Measurements from ENCODE around the gene PLA2G6. TPM values are rescaled to one million over a fixed set of nuclear protein-coding genes. Genes with fewer than 3 reads are reported as not detected.

The PLA2G6 gene
- total RNA-seq, 1 donor from 2014 or later: 16.3 TPM

DNA sequence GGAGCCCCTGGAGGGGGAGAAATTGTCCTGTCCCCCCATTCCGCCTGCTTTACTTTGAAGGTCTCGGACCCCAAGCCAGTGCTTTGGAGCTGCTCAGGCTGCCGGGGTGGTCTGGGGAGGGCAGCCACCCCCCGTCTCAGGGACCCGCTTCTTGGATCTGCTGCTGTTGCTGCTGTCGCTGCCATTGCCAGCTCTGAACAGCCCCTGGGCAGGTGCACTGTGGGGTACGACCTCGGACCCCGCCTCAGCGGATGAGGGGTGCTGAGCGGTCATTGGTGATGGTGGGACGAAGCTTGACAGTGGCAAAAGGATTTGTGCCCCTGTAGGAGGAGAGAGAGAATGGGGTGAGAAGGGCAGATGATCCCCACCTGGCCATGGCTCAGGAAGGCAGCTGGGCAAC lies 96.6 kb downstream of the PLA2G6 start:
- H3K36me3 Mint-ChIP-seq (ENCODE audit: low read depth): peaks cover 3% of the 10 kb centered on the region
- H3K27ac Mint-ChIP-seq (ENCODE audit: unreplicated experiment): no peak overlapping the region
- H3K27me3 Mint-ChIP-seq (ENCODE audit: low read depth): no peaks in the 10 kb centered on the region
- H3K4me3 Mint-ChIP-seq (ENCODE audit: unreplicated experiment): no peak overlapping the region
- no peaks in the 10 kb centered on the region for H3K9me3 Mint-ChIP-seq (ENCODE audit: low read depth)
- TF ChIP-seq, protein P1, sequence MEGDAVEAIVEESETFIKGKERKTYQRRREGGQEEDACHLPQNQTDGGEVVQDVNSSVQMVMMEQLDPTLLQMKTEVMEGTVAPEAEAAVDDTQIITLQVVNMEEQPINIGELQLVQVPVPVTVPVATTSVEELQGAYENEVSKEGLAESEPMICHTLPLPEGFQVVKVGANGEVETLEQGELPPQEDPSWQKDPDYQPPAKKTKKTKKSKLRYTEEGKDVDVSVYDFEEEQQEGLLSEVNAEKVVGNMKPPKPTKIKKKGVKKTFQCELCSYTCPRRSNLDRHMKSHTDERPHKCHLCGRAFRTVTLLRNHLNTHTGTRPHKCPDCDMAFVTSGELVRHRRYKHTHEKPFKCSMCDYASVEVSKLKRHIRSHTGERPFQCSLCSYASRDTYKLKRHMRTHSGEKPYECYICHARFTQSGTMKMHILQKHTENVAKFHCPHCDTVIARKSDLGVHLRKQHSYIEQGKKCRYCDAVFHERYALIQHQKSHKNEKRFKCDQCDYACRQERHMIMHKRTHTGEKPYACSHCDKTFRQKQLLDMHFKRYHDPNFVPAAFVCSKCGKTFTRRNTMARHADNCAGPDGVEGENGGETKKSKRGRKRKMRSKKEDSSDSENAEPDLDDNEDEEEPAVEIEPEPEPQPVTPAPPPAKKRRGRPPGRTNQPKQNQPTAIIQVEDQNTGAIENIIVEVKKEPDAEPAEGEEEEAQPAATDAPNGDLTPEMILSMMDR (IDR thresholded peaks at IDR 0.05): no peak
- DNase-seq (ENCODE audit: low spot score): peak; percentile 75
- H3K4me1 Mint-ChIP-seq (ENCODE audit: low read depth): no peaks in the 10 kb centered on the region

DNA sequence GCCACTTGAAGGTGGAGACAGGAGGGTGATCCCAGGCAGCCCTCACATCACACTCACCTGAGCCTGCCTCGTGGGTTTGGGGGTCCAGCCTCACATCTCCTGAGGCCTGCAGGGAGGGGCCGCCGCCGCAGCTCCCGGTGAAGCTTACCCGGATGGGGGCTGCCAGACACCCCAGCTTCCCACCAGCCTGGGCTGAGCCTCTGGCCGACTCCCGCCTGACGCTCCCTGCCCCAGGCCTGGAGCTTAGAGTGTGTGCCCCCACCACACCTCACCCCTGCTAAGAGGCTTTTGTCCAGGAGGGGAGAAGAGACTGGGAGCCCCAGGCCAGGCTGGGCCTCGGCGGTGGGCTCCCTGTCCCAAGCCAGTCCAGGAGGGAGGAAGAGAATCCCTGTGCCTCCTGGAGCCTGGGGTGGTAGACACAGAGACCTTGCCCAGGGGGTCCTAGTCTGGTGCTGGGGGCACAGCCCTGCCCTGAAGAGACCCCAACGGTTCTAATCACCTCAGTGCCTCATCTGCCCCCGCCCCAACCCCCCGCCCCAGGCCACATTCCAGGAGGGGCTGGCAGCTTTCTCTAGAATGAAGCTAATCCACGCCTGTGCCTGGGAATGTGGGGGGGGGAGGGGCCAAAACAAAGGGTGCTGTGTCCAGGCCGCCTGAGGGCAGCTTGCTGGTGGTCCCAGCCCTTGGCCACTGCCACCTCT lies 97.5 kb downstream of the PLA2G6 start, which contains the start of gene SLC16A8:
Gene SLC16A8 (minus strand): TSS at position 254 of the 701 bp plus-strand sequence. CDS start 1,311 bp downstream, outside the sequence.
- H3K36me3 Mint-ChIP-seq (ENCODE audit: low read depth): peaks cover 3% of the 10 kb centered on the region
- H3K4me1 Mint-ChIP-seq (ENCODE audit: low read depth): no peaks in the 10 kb centered on the region
- H3K27ac Mint-ChIP-seq (ENCODE audit: unreplicated experiment): no peak within 1 kb of the TSS
- TF ChIP-seq, protein P1 (IDR thresholded peaks at IDR 0.05): no peak
- no peak within 1 kb of the TSS for H3K4me3 Mint-ChIP-seq (ENCODE audit: unreplicated experiment)
- H3K27me3 Mint-ChIP-seq (ENCODE audit: low read depth): no peaks in the 10 kb centered on the region
- DNase-seq (ENCODE audit: low spot score): peak; percentile 71
- H3K9me3 Mint-ChIP-seq (ENCODE audit: low read depth): no peaks in the 10 kb centered on the region

DNA sequence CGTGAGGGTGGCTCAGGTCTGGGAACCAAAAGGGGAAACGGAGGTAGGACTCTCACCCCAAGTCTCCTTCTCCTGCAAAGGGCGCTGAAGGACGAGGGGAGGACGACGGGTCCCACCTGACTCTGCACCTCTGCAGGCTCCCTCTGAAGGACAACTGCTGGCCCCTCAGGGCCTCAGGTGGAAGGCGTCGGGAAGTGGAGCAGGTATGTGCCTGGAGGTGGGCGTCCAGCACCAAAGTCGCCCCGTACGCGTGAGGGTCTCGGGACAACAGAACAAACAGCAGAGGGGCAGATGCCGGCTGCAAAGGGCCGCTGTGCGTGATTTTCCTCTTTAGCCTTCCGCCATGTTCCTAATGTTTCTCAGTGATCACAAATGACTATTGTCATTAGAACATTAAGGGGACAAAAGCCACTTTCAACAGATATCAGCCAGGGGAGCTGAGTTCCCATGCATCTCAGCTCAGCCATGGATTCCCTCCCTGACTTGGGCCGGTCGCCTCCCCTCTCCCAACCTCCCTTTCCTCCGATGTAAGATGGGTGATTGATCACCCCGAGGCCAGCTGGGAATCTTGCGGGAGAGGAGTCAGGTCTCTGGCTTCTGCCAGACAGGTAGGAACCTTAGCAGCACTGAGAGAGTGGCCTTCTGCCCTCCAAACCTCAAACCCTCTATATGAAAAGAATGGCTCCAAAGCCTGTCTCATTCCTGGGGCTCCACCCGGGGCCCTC lies 98.5 kb downstream of the PLA2G6 start:
- H3K9me3 Mint-ChIP-seq (ENCODE audit: low read depth): no peaks in the 10 kb centered on the region
- no peak overlapping the region for H3K27ac Mint-ChIP-seq (ENCODE audit: unreplicated experiment)
- H3K36me3 Mint-ChIP-seq (ENCODE audit: low read depth): peaks cover 3% of the 10 kb centered on the region
- no peaks in the 10 kb centered on the region for H3K4me1 Mint-ChIP-seq (ENCODE audit: low read depth)
- DNase-seq (ENCODE audit: low spot score): peak; percentile 83
- no peak overlapping the region for H3K4me3 Mint-ChIP-seq (ENCODE audit: unreplicated experiment)
- TF ChIP-seq, protein P1 (IDR thresholded peaks at IDR 0.05): no peak
- no peaks in the 10 kb centered on the region for H3K27me3 Mint-ChIP-seq (ENCODE audit: low read depth)

DNA sequence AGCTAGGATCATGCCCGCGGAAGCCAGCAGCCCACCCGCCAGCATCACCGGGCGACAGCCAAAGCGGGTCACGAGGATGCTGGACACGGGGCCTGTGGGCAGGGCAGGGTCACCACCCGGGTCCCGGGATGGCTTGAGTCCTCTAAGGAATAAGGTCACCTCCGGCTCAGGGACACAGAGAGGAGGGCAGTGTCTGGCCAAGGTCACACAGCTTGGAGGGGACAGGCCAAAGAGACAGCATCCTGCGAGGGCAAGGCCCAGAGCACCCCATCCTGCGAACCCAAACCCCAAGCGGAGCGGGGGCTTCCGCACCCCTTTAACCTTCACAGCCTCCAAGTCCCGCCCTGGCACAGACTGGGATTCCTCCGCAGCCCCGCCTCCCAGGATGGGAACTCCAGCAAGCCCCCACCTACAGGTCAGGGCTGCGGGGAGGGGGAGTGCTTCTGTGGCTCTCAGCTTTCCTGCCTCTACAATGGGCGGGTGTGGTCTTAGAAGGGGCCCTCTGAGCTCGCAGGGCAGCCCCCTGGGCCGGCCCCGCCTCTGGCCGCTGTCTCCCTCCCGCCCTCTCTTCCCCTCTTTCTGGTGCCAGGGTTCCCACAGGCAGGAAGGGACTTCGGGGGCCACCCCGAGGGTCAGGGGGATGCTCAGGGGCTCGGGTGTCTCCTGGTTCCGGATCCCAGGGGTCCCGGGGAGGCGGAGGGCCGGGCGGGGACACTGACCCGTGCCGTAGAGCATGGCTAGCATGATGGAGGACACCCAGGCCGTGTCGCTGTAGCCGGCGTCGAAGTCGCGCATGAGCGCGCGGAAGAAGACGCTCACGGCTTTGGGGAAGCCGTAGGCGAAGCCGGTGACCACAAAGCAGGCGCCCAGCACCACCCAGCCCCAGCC lies 99.4 kb downstream of the PLA2G6 start:
- no peak overlapping the region for H3K27ac Mint-ChIP-seq (ENCODE audit: unreplicated experiment)
- no peak overlapping the region for H3K4me3 Mint-ChIP-seq (ENCODE audit: unreplicated experiment)
- no peaks in the 10 kb centered on the region for H3K4me1 Mint-ChIP-seq (ENCODE audit: low read depth)
- DNase-seq (ENCODE audit: low spot score): peak; percentile 90
- H3K36me3 Mint-ChIP-seq (ENCODE audit: low read depth): no peaks in the 10 kb centered on the region
- TF ChIP-seq, protein P1 (IDR thresholded peaks at IDR 0.05): no peak
- no peaks in the 10 kb centered on the region for H3K9me3 Mint-ChIP-seq (ENCODE audit: low read depth)
- no peaks in the 10 kb centered on the region for H3K27me3 Mint-ChIP-seq (ENCODE audit: low read depth)

DNA sequence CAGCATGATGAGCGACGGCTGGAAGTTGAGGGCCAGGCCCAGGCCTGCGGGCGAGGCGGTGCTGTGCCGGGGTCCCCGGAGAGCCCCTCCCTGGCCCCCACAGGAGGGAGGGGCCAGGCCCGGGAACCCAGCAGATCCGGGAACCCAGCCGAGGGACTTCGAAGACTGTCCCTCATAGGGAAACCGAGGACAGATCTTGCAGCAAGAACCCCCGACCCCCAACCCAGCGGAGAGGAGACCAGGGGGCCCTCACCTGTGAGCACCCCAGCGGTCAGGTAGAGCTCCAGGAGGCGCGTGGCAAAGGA lies 100.0 kb downstream of the PLA2G6 start:
- H3K4me3 Mint-ChIP-seq (ENCODE audit: unreplicated experiment): no peak overlapping the region
- DNase-seq (ENCODE audit: low spot score): no peak
- H3K4me1 Mint-ChIP-seq (ENCODE audit: low read depth): no peaks in the 10 kb centered on the region
- no peaks in the 10 kb centered on the region for H3K36me3 Mint-ChIP-seq (ENCODE audit: low read depth)
- no peaks in the 10 kb centered on the region for H3K27me3 Mint-ChIP-seq (ENCODE audit: low read depth)
- no peaks in the 10 kb centered on the region for H3K9me3 Mint-ChIP-seq (ENCODE audit: low read depth)
- TF ChIP-seq, protein P1 (IDR thresholded peaks at IDR 0.05): no peak
- H3K27ac Mint-ChIP-seq (ENCODE audit: unreplicated experiment): no peak overlapping the region

Data from chondrocyte (in vitro differentiated cells).